HG03103 (cell line): ENCODE data around the gene FBXO44.
"Not testable (repeated sequence)": the region's sequence is repeated elsewhere in the genome, so short reads cannot be mapped to it uniquely, and the experiment has no call there.

Source experiments
- ATAC-seq: cut with Tn5 transposase; IDR thresholded peaks from one replicate; pipeline ENCODE4 v1.9.1; 2021; ENCODE audit warnings: low read depth; ENCODE audit not compliant: unreplicated experiment

The FBXO44 gene

DNA sequence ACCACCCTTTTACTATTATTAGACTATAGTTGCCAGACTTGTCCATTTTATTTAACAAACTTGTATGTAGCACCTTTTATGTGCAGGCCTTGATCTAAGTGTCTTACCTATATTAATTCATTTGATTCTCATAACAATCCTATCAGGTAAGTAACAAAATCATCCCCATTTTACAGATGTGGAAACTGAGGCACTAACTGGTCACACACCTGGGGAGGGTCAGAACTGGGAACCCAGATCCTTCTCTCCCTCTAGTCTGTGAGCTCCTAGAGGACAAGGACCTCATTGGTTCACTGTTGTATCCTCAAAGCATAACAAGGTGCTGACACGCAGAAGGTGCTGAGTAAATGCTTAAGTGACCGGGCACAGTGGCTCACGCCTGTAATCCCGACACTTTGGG lies 15.3 kb upstream of the FBXO44 start:
- no peak for ATAC-seq

DNA sequence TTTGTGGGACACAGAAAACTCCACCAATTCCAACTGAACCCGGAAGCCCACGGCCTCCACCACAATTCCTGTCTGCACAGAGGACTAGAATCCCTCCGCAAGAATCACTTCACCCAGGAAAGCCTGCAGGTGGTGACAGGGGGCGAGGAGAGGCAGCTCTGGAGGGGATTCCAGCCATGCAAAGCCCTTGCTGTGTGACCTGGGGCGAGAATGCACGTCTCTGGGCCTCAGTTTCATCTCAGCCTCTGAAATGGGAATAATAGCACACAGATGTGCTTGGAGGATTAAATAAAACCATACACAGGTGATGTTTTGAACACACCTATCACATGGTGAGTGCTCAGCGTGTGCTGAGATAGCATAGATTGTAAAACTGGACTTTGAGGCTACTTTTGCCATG lies 14.6 kb upstream of the FBXO44 start:
- ATAC-seq = no peak

DNA sequence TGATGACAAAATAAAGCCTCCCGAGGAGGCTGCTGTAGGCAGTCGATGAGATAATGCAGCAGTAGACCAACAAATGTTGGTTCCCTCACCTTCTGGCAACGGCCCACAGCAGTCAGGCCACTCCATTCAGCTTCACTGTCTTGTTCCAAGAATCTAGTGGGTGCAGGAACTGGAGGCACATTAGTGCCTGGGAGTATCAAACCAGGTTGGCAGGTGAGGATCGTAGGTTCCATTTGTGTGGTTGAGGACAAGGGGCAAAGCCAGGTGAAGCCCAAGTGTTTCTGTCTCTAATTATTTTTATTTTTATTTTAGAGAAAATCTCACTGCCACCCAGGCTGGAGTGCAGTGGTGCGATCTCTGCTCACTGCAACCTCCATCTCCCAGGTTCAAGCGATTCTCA lies 13.7 kb upstream of the FBXO44 start:
- ATAC-seq = no peak

DNA sequence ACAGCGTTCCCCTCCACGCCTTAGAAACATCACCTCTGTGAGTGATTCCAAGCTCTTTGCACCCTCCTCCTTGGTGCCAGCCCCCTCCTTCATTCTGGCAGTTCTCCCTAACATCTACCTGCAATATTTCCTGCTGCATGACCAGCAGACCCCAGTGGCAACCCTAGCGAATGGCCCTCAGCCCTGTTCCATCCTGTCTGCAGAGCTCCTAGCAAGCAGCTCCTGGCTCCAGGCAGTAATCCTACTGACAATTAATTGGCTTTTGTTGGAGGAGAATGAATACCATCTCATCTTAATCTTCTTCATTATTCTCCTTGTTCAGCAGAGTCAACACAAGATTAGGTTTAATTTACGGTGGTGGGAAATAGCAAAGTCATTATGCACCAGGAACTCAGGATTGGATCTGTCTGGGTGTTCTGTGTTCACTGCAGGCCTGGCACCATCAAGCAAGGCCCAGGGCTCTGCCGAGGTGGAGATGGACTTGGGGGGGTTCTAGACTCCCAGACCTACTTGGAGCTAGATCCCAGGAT lies 12.8 kb upstream of the FBXO44 start:
- no peak for ATAC-seq

DNA sequence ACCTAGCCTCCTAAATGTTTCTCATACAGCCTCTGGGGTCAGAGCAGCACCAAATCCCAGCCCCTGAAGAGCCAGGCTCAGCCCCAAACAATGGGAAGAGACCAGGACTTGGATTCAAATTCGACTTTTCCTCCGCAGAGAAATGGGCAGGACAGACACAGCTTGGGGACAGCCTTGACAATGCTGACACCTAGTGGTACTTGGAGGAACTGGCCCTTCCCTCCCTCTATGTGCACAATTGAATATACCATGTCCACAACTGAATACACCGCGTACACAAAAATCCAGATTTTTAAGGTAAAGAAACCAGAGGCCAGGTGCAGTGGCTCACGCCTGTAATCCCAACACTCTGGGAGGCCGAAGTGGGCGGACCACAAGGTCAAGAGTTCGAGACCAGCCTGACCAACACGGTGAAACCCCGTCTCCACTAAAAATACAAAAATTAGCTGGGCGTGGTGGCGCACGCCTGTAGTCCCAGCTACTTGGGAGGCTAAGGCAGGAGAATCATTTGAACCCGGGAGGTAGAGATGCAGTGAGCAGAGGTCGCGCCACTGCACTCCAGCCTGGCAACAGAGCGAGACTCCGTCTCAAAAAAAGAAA lies 12.2 kb upstream of the FBXO44 start:
- not testable (repeated sequence) for ATAC-seq

DNA sequence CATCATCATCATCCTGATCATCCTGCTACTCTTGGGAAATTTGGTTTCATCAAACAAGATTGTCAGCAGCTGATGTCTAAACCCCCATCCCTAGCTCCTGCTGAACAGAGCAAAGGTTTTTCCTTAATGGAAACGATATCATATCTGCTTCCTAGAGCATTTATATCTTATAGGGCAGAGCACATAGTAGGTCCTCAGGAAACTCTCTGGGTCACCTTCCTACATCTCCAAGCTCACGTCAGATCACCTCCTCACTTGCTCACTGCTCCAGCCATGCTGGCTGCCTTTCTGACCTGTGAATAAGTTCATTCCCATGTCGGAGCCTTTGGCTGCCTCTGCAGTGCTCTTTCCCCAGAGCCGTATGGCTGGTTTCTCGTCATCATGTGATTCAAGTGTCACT lies 10.9 kb upstream of the FBXO44 start:
- no peak for ATAC-seq

DNA sequence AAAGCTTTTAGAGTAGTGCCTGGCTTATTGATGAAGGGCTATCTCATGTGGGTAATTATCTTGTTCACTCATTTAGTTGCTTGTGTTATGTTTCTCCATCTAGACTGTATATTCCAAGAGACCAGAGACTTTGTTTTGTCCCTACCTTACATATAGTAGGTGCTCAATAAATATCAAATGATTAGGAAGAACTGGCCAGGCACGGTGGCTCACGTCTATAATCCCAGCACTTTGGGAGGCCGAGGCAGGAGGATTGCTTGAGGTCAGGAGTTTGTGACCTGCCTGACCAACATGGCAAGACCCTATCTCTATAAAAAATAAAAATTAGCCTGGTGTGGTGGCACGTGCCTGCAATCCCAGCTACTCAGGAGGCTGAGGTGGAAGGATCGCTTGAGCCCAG lies 9.4 kb upstream of the FBXO44 start:
- no peak for ATAC-seq

DNA sequence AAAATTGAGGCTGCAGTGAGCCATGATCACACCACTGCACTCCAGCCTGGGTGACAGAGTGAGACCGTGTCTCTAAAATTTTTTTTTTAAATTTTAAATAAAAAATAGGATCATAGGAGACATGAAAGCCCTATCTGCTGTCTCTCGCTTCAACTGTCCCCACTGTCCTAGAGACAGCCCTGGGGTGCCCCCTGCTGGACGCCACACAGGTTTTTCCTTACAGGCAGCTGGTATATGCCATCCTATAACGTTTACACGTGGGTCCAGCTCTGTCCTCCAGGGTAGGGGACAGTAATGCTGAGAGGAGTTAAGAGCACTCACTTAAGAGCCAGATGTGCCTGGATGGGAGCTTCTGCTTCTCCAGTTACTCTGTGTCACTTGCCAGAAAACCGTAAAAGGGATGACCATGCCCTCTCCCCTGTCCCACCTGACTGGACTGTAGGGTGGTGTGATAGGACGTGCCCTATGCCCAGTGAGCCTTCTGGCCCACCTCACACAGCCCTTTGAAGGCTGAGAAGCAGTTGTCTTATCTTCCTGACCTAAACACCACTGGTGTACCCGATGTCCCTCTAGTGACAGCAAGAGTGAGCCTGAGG lies 8.9 kb upstream of the FBXO44 start:
- ATAC-seq = no peak

DNA sequence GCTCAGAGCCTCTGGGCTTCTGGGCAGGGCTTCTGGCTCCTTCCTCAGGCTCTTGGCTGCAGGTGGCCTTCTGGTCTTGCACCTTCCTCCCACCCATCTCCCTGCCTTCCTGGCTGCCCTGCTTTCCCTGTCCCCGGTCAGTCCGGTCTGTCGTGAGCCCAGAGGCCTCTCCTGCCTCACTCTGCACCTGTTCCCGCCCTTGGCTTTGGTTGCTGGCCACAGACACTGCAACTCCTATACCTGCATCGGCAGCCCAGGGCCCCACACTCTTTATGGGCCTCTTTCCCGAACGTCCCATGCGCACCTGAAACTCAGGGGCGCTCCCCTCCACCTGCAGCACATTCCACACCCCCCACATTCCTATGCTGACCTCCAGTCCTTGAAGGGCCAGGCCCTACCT lies 8.4 kb upstream of the FBXO44 start:
- no peak for ATAC-seq

DNA sequence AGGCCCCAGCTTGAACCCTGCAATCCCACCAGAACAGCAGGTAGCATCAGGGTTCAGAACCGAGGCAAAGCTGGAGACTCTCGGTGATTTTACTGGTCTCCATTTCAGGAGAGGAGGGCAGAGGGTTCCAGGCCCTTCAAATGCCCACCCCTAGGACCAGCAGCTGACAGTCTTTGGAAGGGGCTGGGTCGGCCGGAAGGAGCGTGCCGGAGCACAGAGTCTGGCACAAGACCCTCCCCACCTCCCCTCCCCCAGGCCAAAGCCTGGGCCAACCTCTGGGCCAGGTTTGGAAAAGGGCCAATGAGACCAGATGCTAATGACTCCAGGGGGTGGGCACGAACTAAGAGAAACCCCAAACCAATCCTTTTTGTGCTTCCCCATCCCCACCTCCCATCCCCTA lies 7.3 kb upstream of the FBXO44 start:
- no peak for ATAC-seq

DNA sequence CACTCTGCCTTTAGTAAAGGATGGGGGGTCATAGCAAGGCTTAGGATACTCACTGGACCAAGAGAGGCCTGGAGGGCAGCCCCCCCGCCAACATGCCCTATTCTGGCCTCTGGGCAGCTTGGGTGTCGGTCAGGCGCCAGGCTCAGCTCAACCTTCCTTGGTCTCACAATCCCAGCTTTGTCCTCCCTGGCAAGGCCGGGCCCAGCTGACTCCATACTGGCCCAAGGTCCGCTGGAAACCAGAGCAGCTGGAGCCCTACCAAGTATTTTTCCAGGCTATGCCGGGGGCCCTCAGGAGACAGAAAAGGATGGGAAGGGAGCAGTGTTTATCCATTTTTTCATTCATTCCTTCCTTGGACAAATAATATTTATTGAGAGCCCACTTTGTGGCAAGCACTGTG lies 6.6 kb upstream of the FBXO44 start:
- no peak for ATAC-seq

DNA sequence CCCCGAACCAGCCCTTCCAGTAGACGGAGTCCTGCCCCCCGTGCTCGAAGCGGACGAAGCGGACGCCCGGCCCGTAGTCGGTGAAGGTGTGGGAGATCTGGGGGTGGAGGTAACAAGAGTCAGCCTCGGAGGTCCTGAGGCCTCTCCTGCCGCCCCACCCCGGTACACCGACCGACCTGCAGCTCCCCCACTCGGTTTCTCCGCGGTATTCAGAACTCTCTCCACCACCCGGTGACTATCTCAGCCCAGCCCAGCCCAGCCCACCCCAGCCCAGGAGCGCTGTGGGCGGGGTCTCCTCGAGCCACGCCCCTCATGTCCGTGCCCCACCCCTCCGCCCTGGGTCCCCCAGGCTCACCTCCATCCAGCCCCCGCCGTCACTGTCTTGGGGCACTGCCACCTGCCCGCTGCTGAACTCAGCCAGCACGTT lies 5.9 kb upstream of the FBXO44 start:
- no peak for ATAC-seq

DNA sequence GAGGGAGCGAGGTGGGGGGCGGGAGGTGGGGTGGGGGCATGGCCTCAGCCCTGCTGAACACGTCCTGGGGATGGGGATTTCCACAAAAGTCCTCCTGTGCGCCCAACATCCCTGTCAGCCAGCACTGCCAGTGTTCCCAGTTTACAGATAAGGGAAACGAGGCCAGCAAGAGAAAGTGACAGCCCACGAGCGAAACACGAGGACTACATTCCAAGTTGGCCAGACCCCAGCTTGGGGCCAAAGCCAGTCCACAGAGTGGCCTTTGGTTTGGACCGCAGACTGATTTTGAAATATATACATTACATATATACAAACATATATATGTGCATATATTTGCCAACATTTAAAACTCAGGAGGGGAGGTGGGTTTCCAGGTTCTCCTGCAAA lies 5.4 kb upstream of the FBXO44 start:
- ATAC-seq = no peak

DNA sequence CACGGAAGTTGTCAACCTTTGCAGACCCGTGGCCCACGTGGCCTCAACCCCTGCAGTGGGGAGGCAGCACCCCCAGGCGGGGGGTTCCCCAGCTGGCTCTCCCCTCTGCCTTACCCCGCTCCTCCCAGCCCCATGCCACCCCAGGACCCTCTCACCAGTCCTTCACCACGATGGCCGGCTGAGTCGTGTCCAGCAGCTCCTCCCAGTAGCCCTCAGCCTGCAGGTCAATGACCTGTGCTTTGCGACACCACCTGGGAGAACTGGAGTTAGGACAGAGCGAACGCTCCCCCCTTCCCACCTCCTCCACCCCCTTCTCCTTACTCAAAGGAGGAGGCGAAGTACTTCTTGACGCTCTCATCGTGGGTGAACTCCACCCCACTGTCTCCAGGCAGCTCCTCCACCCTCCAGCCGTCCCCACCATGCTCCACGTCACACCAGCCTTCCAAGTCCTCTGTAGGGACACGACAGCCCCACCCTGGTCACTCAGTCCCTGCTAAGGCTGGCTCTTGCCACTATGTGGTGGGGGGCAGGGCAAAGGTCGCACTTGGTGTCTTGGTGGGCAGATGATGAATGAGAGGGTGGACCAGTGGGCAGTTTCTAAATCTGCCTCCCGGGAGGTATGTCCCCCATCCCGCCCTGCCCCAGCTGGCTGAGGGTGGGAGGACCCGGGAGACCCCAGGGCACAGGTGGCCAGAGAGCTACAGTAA lies 4.9 kb upstream of the FBXO44 start:
- ATAC-seq = no peak

DNA sequence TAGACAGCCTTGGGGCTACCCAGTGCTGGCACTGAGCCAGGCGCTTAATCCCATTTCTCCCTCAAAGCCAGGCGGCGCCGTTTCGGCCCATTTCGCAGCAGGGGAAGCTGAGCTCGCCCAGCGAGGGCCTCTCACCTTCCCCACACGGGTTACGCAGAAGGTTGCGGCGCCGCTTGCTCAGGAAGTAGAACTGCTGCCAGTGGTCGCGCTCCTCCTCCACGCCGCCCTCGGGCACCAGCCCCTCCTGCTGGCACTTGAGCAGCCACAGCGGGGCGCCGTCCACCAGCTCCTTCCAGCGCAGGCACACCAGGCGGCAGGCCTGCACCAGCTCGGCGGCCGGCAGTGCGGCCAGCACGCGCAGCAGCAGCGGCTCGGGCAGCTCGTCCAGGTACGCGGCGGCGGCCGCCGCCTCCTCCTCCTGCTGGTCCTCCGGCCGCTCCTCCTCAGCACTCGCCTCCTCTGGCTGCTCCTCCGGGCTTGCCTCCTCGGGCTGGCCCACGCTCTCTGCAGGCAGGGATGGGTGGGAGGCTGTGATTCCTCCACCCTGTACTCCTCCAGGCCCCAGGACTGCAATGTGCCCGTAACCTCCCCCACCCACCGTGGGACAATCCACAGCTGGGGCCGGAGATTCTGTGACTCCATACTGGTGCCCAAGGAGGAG lies 4.2 kb upstream of the FBXO44 start:
- ATAC-seq = no peak

DNA sequence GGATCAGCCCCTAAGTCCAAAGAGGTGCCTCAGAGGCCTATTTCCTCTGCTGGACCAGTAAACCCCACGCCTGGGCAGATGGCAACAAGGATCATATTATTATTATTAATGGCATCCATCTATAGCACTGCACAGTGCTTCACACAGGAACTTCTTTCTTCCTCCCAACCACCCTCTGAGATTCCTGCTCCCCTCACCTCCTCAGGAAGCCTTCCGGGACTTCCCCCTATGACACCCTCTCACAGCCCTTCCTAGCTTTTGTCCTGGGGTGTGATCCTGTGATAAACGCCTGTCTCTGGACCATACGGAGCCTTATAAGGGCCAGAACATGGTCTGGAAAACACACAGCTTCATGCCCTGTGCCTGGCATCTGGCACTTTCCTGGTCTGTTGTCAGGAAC lies 3.7 kb upstream of the FBXO44 start:
- ATAC-seq = no peak

DNA sequence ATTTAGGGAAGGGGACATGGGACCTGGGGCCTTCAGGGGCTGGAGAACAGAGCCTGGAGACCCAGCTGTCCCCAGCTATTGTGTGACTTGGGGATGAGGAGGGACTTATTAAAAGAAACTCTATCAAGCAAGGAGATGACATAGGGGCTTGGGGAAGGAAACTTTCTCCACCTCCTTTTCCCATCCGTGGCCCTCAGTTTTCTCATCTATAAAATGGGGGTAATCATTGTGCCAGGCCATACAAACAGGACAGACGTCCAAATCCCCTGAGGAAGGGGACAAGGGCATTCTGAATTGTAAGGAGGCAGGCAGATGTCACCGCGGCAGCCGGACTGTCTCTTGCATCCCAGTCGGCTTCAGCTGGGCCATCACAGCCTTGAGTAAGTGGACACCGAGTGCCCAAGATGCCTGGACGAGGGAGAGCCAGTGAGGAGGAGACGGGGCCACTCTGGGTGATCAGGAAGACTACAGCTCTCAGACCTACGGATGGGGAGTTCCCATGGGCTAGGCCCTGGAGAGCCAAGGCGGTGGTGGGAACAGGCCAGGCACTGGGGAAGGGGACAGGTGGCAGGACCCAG lies 2.4 kb upstream of the FBXO44 start:
- no peak for ATAC-seq

DNA sequence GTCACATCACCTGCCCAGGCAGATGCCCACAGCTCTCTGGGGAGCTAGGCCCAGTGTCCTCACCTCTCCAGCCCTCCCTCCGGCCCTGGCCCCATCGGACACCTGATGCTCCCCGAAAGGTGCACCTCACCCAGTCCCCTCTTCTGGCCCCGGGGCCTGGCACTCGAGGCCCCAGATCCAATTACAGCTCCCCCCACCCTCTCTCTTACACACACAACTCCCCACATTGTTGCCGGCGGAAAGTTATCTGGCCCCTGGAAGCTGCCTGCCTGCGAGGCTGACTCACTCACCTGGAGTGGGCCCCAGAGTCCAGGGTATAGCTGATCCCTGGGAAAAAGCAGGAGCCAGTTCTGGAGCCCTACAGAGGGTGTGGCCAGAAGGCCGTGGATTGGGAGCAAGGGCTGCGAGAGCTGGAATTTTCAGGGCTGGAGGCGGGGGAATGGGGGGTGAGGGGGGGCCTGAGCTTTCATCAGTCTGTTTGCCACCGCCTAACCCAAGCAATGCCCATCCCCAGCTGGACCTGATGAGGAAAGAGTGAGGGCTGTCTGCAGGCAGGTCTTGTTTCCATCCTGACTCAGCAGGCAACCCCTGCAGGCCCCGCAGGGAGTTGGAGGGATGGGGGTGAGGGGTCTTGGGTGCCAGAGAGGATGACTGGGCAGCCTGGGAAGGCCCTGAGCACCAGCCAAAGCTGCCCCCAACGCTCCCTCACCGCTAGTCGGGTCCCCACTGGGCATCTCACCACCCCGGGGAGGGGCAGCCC lies 1.4 kb upstream of the FBXO44 start:
- ATAC-seq = no peak

DNA sequence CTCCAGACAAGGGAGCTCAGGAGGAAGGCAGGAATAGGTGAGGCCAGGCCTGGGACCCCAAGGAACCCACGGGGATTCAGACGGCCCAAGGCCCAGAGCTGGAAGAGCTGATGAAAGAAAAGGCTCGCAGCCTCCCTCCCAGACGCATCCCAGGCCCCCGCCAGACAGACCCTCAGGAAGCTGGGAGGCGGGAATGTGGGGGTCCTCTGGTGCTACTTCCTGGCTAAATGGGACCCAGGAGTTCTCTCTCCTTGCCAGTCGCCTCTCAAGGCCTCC lies 878 bp upstream of the FBXO44 start:
- no peak for ATAC-seq

DNA sequence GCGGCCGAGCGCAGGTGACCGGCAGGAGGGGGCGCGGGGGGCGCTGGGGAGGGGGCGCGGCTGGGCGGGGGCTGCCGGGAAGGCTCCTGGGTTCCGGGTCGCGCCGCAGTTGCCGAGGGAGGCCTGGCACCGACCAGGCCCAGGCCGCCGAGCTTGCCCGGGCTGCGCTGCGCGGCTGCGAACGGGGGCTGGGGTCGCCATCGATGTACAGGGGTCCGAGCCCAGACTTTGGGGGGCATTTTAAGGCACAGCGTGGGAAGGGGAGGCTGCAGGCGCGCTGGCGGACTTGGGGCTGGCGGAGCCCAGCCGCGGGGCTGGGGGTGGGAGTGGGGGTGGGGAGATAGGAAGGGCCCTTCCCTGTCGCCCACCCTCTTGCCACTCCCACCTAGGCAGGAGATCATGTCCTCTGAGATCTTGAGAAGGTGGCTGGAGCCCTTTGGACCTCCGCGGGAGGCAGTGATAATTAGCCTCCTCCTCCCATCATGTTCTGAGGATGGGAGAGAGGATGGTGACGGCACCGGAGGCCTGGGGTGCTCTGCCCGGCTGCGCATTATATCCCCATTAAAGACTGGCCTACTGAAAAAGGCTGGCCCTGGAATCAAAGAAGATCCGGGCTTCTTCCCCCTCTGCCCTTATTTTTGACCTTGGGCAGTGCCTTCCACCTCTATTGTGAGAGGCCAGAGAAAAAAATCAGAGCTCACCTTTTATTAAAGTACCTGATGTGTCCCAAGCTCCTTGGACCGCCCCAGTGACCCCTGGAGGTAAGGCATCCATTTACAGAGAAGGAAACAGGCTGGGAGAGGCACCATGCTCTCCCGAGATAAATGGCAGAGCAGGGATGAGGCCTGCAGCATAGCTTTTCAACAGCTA lies 497 bp downstream of the FBXO44 start:
- ATAC-seq = no peak
